ENCODE measurements around the gene CHSY1. TPM values are rescaled to one million over a fixed set of nuclear protein-coding genes. Genes with fewer than 3 reads are reported as not detected.

The CHSY1 gene
- polyA plus RNA-seq, 1 experiment: 49.2 TPM

GRCh38 chr15:101283931-101284330, 32.1 kb upstream of the CHSY1 start:
- H3K4me3 ChIP-seq (ENCODE audit: low read depth, low read length): no peak overlapping the region
- ChIA-PET POLR2A (no interaction called here), CTCF (no interaction called here)
- TF ChIP-seq, protein P1, sequence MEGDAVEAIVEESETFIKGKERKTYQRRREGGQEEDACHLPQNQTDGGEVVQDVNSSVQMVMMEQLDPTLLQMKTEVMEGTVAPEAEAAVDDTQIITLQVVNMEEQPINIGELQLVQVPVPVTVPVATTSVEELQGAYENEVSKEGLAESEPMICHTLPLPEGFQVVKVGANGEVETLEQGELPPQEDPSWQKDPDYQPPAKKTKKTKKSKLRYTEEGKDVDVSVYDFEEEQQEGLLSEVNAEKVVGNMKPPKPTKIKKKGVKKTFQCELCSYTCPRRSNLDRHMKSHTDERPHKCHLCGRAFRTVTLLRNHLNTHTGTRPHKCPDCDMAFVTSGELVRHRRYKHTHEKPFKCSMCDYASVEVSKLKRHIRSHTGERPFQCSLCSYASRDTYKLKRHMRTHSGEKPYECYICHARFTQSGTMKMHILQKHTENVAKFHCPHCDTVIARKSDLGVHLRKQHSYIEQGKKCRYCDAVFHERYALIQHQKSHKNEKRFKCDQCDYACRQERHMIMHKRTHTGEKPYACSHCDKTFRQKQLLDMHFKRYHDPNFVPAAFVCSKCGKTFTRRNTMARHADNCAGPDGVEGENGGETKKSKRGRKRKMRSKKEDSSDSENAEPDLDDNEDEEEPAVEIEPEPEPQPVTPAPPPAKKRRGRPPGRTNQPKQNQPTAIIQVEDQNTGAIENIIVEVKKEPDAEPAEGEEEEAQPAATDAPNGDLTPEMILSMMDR (IDR thresholded peaks at IDR 0.05; ENCODE audit: low read depth, low read length): no peak
- DNase-seq (ENCODE audit: low read depth, low spot score): no peak
- H3K27ac ChIP-seq (ENCODE audit: low read depth, low read length): no peak overlapping the region
- no peaks in the 10 kb centered on the region for H3K9me3 ChIP-seq (ENCODE audit: control insufficient read depth, insufficient read depth, low read length)
- no peaks in the 10 kb centered on the region for H3K27me3 ChIP-seq (ENCODE audit: control insufficient read depth, insufficient read depth, low read length)

GRCh38 chr15:101280007-101280406, 28.2 kb upstream of the CHSY1 start:
- TF ChIP-seq, protein P1 (IDR thresholded peaks at IDR 0.05; ENCODE audit: low read depth, low read length): no peak
- POLR2A ChIA-PET: no interaction called here
- Histone ChIP-seq H3K9me3 (ENCODE audit: control insufficient read depth, insufficient read depth, low read length) (no peaks in the 10 kb centered on the region), H3K4me3 (ENCODE audit: low read depth, low read length) (no peak overlapping the region), H3K27ac (ENCODE audit: low read depth, low read length) (no peak overlapping the region), H3K27me3 (ENCODE audit: control insufficient read depth, insufficient read depth, low read length) (no peaks in the 10 kb centered on the region)
- no peak for DNase-seq (ENCODE audit: low read depth, low spot score)
- CTCF ChIA-PET: interaction anchor here (1.8 kb wide), 1 partner anchor 9 kb away, joined by 7 read pairs; no protein-coding TSS in a partner anchor

GRCh38 chr15:101277943-101278564, 26.2 kb upstream of the CHSY1 start:
- TF ChIP-seq, protein P1 (IDR thresholded peaks at IDR 0.05; ENCODE audit: low read depth, low read length): no peak
- no peaks in the 10 kb centered on the region for H3K9me3 ChIP-seq (ENCODE audit: control insufficient read depth, insufficient read depth, low read length)
- POLR2A ChIA-PET: no interaction called here
- DNase-seq (ENCODE audit: low read depth, low spot score): no peak
- CTCF ChIA-PET: interaction anchor here (1.9 kb wide), 1 partner anchor 11 kb away, joined by 15 read pairs; no protein-coding TSS in a partner anchor
- H3K27ac ChIP-seq (ENCODE audit: low read depth, low read length): no peak overlapping the region
- peak overlapping the region; percentile 52 for H3K4me3 ChIP-seq (ENCODE audit: low read depth, low read length)
- no peaks in the 10 kb centered on the region for H3K27me3 ChIP-seq (ENCODE audit: control insufficient read depth, insufficient read depth, low read length)

DNA sequence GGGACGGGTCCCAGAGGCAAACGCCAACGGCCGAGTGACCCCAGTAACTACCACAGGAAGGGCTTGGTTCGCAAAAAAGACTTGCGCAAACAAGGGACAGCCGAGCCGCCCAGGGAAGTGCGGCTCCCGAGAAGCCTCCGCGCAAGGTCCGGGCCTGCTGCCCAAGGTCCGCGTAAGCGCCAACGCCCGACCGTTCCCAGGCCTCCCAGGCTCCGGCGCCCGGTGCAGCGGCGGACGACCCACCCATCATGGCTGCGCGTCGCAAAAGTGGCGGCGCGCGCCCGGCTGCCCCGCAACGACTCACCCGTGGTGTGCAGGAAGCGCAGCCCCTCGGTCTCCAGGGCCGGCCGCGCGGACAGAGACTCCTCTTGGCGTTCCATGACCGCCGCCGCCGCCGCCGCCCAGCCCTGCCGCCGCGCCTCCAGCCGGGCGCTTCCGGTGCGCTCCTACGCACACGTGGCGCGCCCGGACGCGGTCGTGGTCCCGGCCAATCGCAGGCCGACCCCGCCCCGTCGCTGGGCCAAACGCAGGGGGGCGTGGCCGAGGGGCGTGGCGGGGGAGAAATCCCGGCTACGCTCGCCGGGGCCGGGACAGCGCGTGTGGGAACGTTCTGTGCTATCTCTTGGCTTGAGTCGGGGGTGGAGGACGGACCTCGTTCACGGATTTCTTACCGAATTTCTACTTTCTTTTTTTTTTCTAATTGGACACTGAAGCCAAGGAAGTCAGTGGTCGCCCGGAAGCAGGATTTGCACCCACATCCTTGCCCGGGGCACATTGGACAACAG, 25.4 kb upstream of the CHSY1 start, which contains the start of gene SELENOS:
Gene SELENOS, minus strand, starts transcription at position 448 of the 785 bp plus-strand sequence. Its CDS starts 68 bp downstream, at position 380.
- Histone ChIP-seq H3K27ac (ENCODE audit: low read depth, low read length) (peak within 1 kb of the TSS; percentile 75), H3K4me3 (ENCODE audit: low read depth, low read length) (peak within 1 kb of the TSS; percentile 62), H3K9me3 (ENCODE audit: control insufficient read depth, insufficient read depth, low read length) (no peaks in the 10 kb centered on the region), H3K27me3 (ENCODE audit: control insufficient read depth, insufficient read depth, low read length) (no peaks in the 10 kb centered on the region)
- TF ChIP-seq, protein P1 (IDR thresholded peaks at IDR 0.05; ENCODE audit: low read depth, low read length): no peak
- DNase-seq (ENCODE audit: low read depth, low spot score): peak; percentile 69
- POLR2A ChIA-PET: interaction anchor here (1.0 kb wide), 1 partner anchor 9 kb away, joined by 5 read pairs; no protein-coding TSS in a partner anchor
- CTCF ChIA-PET: interaction anchor here (1.0 to 1.9 kb wide), 2 partner anchors 12 to 364 kb away, joined by 6 to 15 read pairs; no protein-coding TSS in a partner anchor
